ENCODE data around the gene TUBGCP3. TPM values are rescaled to one million over a fixed set of nuclear protein-coding genes. Genes with fewer than 3 reads are reported as not detected.
A peak's percentile ranks its signal among the peaks of the same experiment; 100 is the strongest.

TUBGCP3 gene
- total and polyA plus RNA-seq, 4 donors: 6.7 to 31.0 (median 17.3) TPM

DNA sequence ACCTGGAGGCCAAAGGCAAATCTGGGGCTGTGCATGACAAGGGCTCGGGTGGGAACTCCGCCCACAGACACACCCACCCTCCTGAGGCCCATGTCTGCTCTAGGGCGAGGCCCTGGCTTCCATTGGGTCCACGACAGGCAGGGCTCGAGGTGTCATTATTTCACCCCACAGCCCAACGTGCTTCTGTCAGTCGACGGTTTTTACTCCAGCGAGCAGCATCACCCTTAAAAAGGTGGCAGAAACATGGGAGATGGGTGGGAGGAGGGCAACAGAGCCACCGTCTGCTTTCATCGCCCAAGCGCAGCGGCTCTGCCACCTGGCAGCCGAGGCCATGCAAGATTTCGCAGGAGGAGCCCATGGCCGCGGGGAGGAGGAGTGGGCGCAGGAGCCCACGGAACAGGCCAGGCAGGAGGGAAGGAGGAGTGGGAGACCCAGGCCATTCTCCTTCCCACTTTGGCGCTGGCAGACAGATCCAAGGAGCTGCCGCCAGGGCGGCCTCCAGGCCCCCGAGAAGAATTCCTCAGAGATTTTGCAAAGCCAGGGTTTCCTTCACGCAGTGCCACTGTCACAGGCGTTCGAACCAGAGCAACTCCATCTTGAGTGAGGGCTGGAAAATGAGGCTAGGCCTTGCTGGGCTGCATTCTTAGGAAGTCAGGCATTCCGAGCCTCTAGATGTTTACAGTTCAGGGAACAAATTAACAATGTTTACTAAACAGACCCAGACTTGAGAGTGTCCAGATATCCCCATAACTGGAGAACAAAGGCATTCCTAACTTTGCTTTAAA is 49.3 kb upstream of the TUBGCP3 start:
- Histone ChIP-seq H3K9me3 (ENCODE audit: control insufficient read depth in 4 of 4, low read length in 3 of 4) (no peaks in the 10 kb centered on the region), H3K36me3 (ENCODE audit: control insufficient read depth in 4 of 4, insufficient read depth in 3 of 4, low read depth in 1 of 4, low read length in 3 of 4) (no peaks in the 10 kb centered on the region), H3K4me3 (ENCODE audit: low read depth in 1 of 3, low read length in 3 of 3) (no peak overlapping the region), H3K4me1 (ENCODE audit: control insufficient read depth in 4 of 4, insufficient read depth in 4 of 4, low read length in 3 of 4) (peaks cover 0 to 2% (median 0%) of the 10 kb centered on the region in 4 donors), H3K9ac (ENCODE audit: low read depth in 1 of 2, low read length in 2 of 2) (no peak overlapping the region), H3K27me3 (ENCODE audit: control insufficient read depth in 4 of 4, insufficient read depth in 4 of 4, low read length in 3 of 4) (peaks cover 0 to 18% (median 0%) of the 10 kb centered on the region in 4 donors), H3K27ac (ENCODE audit: low read depth in 1 of 2, low read length in 2 of 2) (no peak overlapping the region)
- TF ChIP-seq RAD21 (IDR thresholded peaks at IDR 0.05) (no peak), GABPA (IDR thresholded peaks at IDR 0.05 in 1 of 2, conservative IDR thresholded peaks at IDR 0.05 in 1 of 2) (no peak), RXRA (IDR thresholded peaks at IDR 0.05) (peak in 1 of 2 donors; percentile 12), REST (IDR thresholded peaks at IDR 0.05) (no peak), EGR1 (IDR thresholded peaks at IDR 0.05; ENCODE audit: low read depth in 2 of 2) (no peak)
- TF ChIP-seq, protein P1, sequence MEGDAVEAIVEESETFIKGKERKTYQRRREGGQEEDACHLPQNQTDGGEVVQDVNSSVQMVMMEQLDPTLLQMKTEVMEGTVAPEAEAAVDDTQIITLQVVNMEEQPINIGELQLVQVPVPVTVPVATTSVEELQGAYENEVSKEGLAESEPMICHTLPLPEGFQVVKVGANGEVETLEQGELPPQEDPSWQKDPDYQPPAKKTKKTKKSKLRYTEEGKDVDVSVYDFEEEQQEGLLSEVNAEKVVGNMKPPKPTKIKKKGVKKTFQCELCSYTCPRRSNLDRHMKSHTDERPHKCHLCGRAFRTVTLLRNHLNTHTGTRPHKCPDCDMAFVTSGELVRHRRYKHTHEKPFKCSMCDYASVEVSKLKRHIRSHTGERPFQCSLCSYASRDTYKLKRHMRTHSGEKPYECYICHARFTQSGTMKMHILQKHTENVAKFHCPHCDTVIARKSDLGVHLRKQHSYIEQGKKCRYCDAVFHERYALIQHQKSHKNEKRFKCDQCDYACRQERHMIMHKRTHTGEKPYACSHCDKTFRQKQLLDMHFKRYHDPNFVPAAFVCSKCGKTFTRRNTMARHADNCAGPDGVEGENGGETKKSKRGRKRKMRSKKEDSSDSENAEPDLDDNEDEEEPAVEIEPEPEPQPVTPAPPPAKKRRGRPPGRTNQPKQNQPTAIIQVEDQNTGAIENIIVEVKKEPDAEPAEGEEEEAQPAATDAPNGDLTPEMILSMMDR (IDR thresholded peaks at IDR 0.05; ENCODE audit: low read depth, low read length, missing input control): no peak
- TF ChIP-seq, protein P2, sequence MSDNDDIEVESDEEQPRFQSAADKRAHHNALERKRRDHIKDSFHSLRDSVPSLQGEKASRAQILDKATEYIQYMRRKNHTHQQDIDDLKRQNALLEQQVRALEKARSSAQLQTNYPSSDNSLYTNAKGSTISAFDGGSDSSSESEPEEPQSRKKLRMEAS (IDR thresholded peaks at IDR 0.05): no peak
- WGBS: 82% methylated on average over 27 of the region's 27 CpGs
- no peak for DNase-seq (ENCODE audit: low spot score)

- no peaks in the 10 kb centered on the region for H3K36me3 ChIP-seq (ENCODE audit: control insufficient read depth in 4 of 4, insufficient read depth in 3 of 4, low read depth in 1 of 4, low read length in 3 of 4)
- TF ChIP-seq FOXA1 (IDR thresholded peaks at IDR 0.05) (no peak), HNF4A (conservative IDR thresholded peaks at IDR 0.05) (no peak), YY1 (IDR thresholded peaks at IDR 0.05) (no peak), JUND (IDR thresholded peaks at IDR 0.05) (no peak), ZBTB33 (IDR thresholded peaks at IDR 0.05) (no peak), REST (IDR thresholded peaks at IDR 0.05) (no peak), NR2F2 (IDR thresholded peaks at IDR 0.05) (no peak), RAD21 (IDR thresholded peaks at IDR 0.05) (no peak), TAF1 (conservative IDR thresholded peaks at IDR 0.05) (no peak), RXRA (IDR thresholded peaks at IDR 0.05) (no peak)
- TF ChIP-seq, protein P1 (IDR thresholded peaks at IDR 0.05; ENCODE audit: low read depth, low read length, missing input control): no peak
- TF ChIP-seq, protein P2 (IDR thresholded peaks at IDR 0.05): no peak
- H3K27ac ChIP-seq (ENCODE audit: low read depth in 1 of 2, low read length in 2 of 2): no peak overlapping the region
- H3K4me1 ChIP-seq (ENCODE audit: control insufficient read depth in 4 of 4, insufficient read depth in 4 of 4, low read length in 3 of 4): peaks cover 0 to 2% (median 0%) of the 10 kb centered on the region in 4 donors
- DNase-seq (ENCODE audit: low spot score): no peak
- peaks cover 0 to 18% (median 0%) of the 10 kb centered on the region in 4 donors for H3K27me3 ChIP-seq (ENCODE audit: control insufficient read depth in 4 of 4, insufficient read depth in 4 of 4, low read length in 3 of 4)
- no peaks in the 10 kb centered on the region for H3K9me3 ChIP-seq (ENCODE audit: control insufficient read depth in 4 of 4, low read length in 3 of 4)
- no peak overlapping the region for H3K4me3 ChIP-seq (ENCODE audit: low read depth in 1 of 3, low read length in 3 of 3)
- H3K9ac ChIP-seq (ENCODE audit: low read depth in 1 of 2, low read length in 2 of 2): no peak overlapping the region
- 85% methylated on average over 19 of the region's 19 CpGs for whole genome bisulfite sequencing
These were observed 48.5 kb upstream of the TUBGCP3 start for GRCh38 chr13:112636401-112636975.
